ENCODE measurements around the gene MUC12. TPM values are rescaled to one million over a fixed set of nuclear protein-coding genes. Genes with fewer than 3 reads are reported as not detected.
"Not testable (repeated sequence)": the region's sequence is repeated elsewhere in the genome, so short reads cannot be mapped to it uniquely, and the experiment has no call there.

The MUC12 gene
- total RNA-seq, 1 experiment from 2014 or later, result 11.5 TPM

- no peaks in the 10 kb centered on the region for H3K79me2 ChIP-seq (ENCODE audit: insufficient read depth, low read length)
- H3K23me2 ChIP-seq (ENCODE audit: insufficient read length, low read depth, low read length, poor library complexity, severe bottlenecking), result no peaks in the 10 kb centered on the region
- H3K9ac ChIP-seq (ENCODE audit: extremely low read depth, insufficient read length, low read length), result no peak overlapping the region
- H4K91ac ChIP-seq (ENCODE audit: insufficient read length, low read depth, low read length), result no peak overlapping the region
- no peak for TF ChIP-seq CTCF (conservative IDR thresholded peaks at IDR 0.05)
- no peak overlapping the region for H3K18ac ChIP-seq (ENCODE audit: insufficient read length, low read depth, low read length)
- no peaks in the 10 kb centered on the region for H3K79me1 ChIP-seq (ENCODE audit: insufficient read depth, low read depth, low read length, poor library complexity, severe bottlenecking)
- H3K56ac ChIP-seq (ENCODE audit: insufficient read length, low read depth, low read length), result no peak overlapping the region
- H3K4me3 Mint-ChIP-seq, result no peak overlapping the region
- H3K9me3 Mint-ChIP-seq, result peaks cover 3 to 11% of the 10 kb centered on the region in 2 experiments; a peak in 2 of 5 replicates
- H3K9me3 ChIP-seq (ENCODE audit: control insufficient read depth, low read depth, low read length), result no peaks in the 10 kb centered on the region
- H3K4me1 ChIP-seq (ENCODE audit: insufficient read depth, low read length), result no peaks in the 10 kb centered on the region
- H3T11ph ChIP-seq (ENCODE audit: low read length), result no peak overlapping the region
- no peaks in the 10 kb centered on the region for H4K20me1 ChIP-seq (ENCODE audit: control insufficient read depth, insufficient read depth, insufficient read length)
- no peak overlapping the region for H2BK20ac ChIP-seq (ENCODE audit: low read depth, low read length, poor library complexity, severe bottlenecking)
- no peak overlapping the region for H2AK5ac ChIP-seq (ENCODE audit: insufficient read length, low read length)
- peaks cover 0 to 3% (median 0%) of the 10 kb centered on the region in 3 experiments; a peak in 1 of 7 replicates for H3K36me3 Mint-ChIP-seq (ENCODE audit: insufficient read depth in 1 of 3, low read depth in 3 of 3)
- no peaks in the 10 kb centered on the region for H3K4me1 Mint-ChIP-seq
- H2AFZ ChIP-seq (ENCODE audit: low read length), result no peak overlapping the region
- H3K4me2 ChIP-seq (ENCODE audit: insufficient read depth, insufficient read length, low read length), result no peak overlapping the region
- no CpG with 5 or more reads among the region's 9 CpGs for WGBS (ENCODE audit: extremely low coverage, insufficient read length, low lambda C conversion rate)
- H3K27ac Mint-ChIP-seq, result no peak overlapping the region
- H3K14ac ChIP-seq (ENCODE audit: insufficient read depth, low read length), result no peak overlapping the region
- no peak overlapping the region for H4K5ac ChIP-seq (ENCODE audit: insufficient read length, low read depth, low read length)
- H2BK120ac ChIP-seq (ENCODE audit: low read depth, low read length, poor library complexity, severe bottlenecking), result no peak overlapping the region
- no peaks in the 10 kb centered on the region for H3K27me3 ChIP-seq (ENCODE audit: insufficient read depth, low read length)
- H3K23ac ChIP-seq (ENCODE audit: insufficient read length, low read depth, low read length), result no peak overlapping the region
- H3K27me3 Mint-ChIP-seq (ENCODE audit: low read depth), result peaks cover 3% of the 10 kb centered on the region
- H3K27ac ChIP-seq (ENCODE audit: insufficient read length, low read depth, low read length), result no peak overlapping the region
- no peak overlapping the region for H2BK12ac ChIP-seq (ENCODE audit: insufficient read length, low read depth, low read length)
- H2BK5ac ChIP-seq (ENCODE audit: insufficient read length, low read length), result no peak overlapping the region
- H2BK15ac ChIP-seq (ENCODE audit: low read depth, low read length), result no peak overlapping the region
- H3K4ac ChIP-seq (ENCODE audit: low read depth, low read length), result no peak overlapping the region
- no peak for DNase-seq
- no peak overlapping the region for H4K8ac ChIP-seq (replicated peaks; ENCODE audit: insufficient read length, low read depth, low read length)
Measured at GRCh38 chr7:100991631-100992030, 22.3 kb downstream of the MUC12 start.

GRCh38 chr7:100992280-100992679, 22.9 kb downstream of the MUC12 start:
- H4K91ac ChIP-seq (ENCODE audit: insufficient read length, low read depth, low read length); H3K4me3 Mint-ChIP-seq; H2BK120ac ChIP-seq (ENCODE audit: low read depth, low read length, poor library complexity, severe bottlenecking); H3K79me2 ChIP-seq (ENCODE audit: insufficient read depth, low read length); H3K56ac ChIP-seq (ENCODE audit: insufficient read length, low read depth, low read length); H4K5ac ChIP-seq (ENCODE audit: insufficient read length, low read depth, low read length); H3K9ac ChIP-seq (ENCODE audit: extremely low read depth, insufficient read length, low read length); H3K14ac ChIP-seq (ENCODE audit: insufficient read depth, low read length); H4K20me1 ChIP-seq (ENCODE audit: control insufficient read depth, insufficient read depth, insufficient read length); H3K23me2 ChIP-seq (ENCODE audit: insufficient read length, low read depth, low read length, poor library complexity, severe bottlenecking); H3K27ac ChIP-seq (ENCODE audit: insufficient read length, low read depth, low read length); H3K36me3 Mint-ChIP-seq (ENCODE audit: insufficient read depth in 1 of 3, low read depth in 3 of 3); H3K4me1 Mint-ChIP-seq; H2BK20ac ChIP-seq (ENCODE audit: low read depth, low read length, poor library complexity, severe bottlenecking); H3K79me1 ChIP-seq (ENCODE audit: insufficient read depth, low read depth, low read length, poor library complexity, severe bottlenecking); H2BK12ac ChIP-seq (ENCODE audit: insufficient read length, low read depth, low read length); H3K27me3 ChIP-seq (ENCODE audit: insufficient read depth, low read length); H2BK15ac ChIP-seq (ENCODE audit: low read depth, low read length); H3T11ph ChIP-seq (ENCODE audit: low read length); H3K27ac Mint-ChIP-seq; H3K4ac ChIP-seq (ENCODE audit: low read depth, low read length); DNase-seq; H3K27me3 Mint-ChIP-seq (ENCODE audit: low read depth); H3K9me3 ChIP-seq (ENCODE audit: control insufficient read depth, low read depth, low read length); H4K8ac ChIP-seq (replicated peaks; ENCODE audit: insufficient read length, low read depth, low read length); H2BK5ac ChIP-seq (ENCODE audit: insufficient read length, low read length); H2AFZ ChIP-seq (ENCODE audit: low read length); H3K23ac ChIP-seq (ENCODE audit: insufficient read length, low read depth, low read length); H3K4me2 ChIP-seq (ENCODE audit: insufficient read depth, insufficient read length, low read length); H2AK5ac ChIP-seq (ENCODE audit: insufficient read length, low read length); H3K4me1 ChIP-seq (ENCODE audit: insufficient read depth, low read length); H3K18ac ChIP-seq (ENCODE audit: insufficient read length, low read depth, low read length): not testable (repeated sequence)
- no CpG with 5 or more reads among the region's 12 CpGs for WGBS (ENCODE audit: extremely low coverage, insufficient read length, low lambda C conversion rate)
- H3K9me3 Mint-ChIP-seq, result peaks cover 3 to 11% of the 10 kb centered on the region in 2 experiments; a peak in 2 of 5 replicates

Measured in H9 (cell line).